HUES6 (cell line): ENCODE measurements around the gene PCNX2.

Experiments used
- H3K27ac ChIP-seq: 2 replicates; pipeline ENCODE4 v1.7.0; 2013; ENCODE audit warnings: low read depth, mild to moderate bottlenecking, low read length, inconsistent platforms
- H3K27me3 ChIP-seq: 2 replicates; pipeline ENCODE4 v1.6.1; 2013; ENCODE audit warnings: low read length; ENCODE audit not compliant: control insufficient read depth, insufficient read depth
- H3K36me3 ChIP-seq: 2 replicates; pipeline ENCODE4 v1.6.1; 2013; ENCODE audit warnings: low read length; ENCODE audit not compliant: control insufficient read depth, insufficient read depth
- H3K4me1 ChIP-seq: 2 replicates; pipeline ENCODE4 v1.6.1; 2013; ENCODE audit warnings: low read length; ENCODE audit not compliant: control insufficient read depth, insufficient read depth
- H3K4me3 ChIP-seq: 2 replicates; pipeline ENCODE4 v1.5.1; 2013; ENCODE audit warnings: low read depth, low read length
- H3K9ac ChIP-seq: one replicate; pipeline ENCODE4 v1.6.1; 2013; ENCODE audit warnings: mild to moderate bottlenecking, low read length
- H3K9me3 ChIP-seq: 2 replicates; pipeline ENCODE4 v1.6.1; 2013; ENCODE audit warnings: low read depth, low read length; ENCODE audit not compliant: control insufficient read depth, insufficient read depth

PCNX2 gene

GRCh38 chr1:233032916-233033315 is 262.6 kb downstream of the PCNX2 start:
- Histone ChIP-seq H3K4me3 (no peak overlapping the region), H3K4me1 (peaks cover 5% of the 10 kb centered on the region), H3K36me3 (no peaks in the 10 kb centered on the region), H3K9me3 (no peaks in the 10 kb centered on the region), H3K27me3 (no peaks in the 10 kb centered on the region), H3K9ac (no peak overlapping the region), H3K27ac (no peak overlapping the region)

- peaks cover 18% of the 10 kb centered on the region for H3K4me1 ChIP-seq
- H3K27me3 ChIP-seq = no peaks in the 10 kb centered on the region
- H3K9me3 ChIP-seq = no peaks in the 10 kb centered on the region
- no peaks in the 10 kb centered on the region for H3K36me3 ChIP-seq
- H3K27ac ChIP-seq = no peak overlapping the region
- no peak overlapping the region for H3K9ac ChIP-seq
- H3K4me3 ChIP-seq = no peak overlapping the region
These were observed 264.0 kb downstream of the PCNX2 start for GRCh38 chr1:233031521-233031920.

- Histone ChIP-seq H3K4me1 (peaks cover 27% of the 10 kb centered on the region), H3K27me3 (no peaks in the 10 kb centered on the region), H3K9ac (no peak overlapping the region), H3K36me3 (no peaks in the 10 kb centered on the region), H3K4me3 (no peak overlapping the region), H3K9me3 (no peaks in the 10 kb centered on the region), H3K27ac (no peak overlapping the region)
These were observed 268.5 kb downstream of the PCNX2 start for GRCh38 chr1:233027046-233027445.

- no peak overlapping the region for H3K4me3 ChIP-seq
- no peaks in the 10 kb centered on the region for H3K27me3 ChIP-seq
- no peaks in the 10 kb centered on the region for H3K9me3 ChIP-seq
- H3K36me3 ChIP-seq = no peaks in the 10 kb centered on the region
- no peak overlapping the region for H3K27ac ChIP-seq
- H3K9ac ChIP-seq = no peak overlapping the region
- peaks cover 40% of the 10 kb centered on the region for H3K4me1 ChIP-seq
These were observed 270.0 kb downstream of the PCNX2 start for GRCh38 chr1:233025567-233025966.

GRCh38 chr1:233025157-233025556 is 270.4 kb downstream of the PCNX2 start:
- peaks cover 44% of the 10 kb centered on the region for H3K4me1 ChIP-seq
- no peak overlapping the region for H3K27ac ChIP-seq
- no peaks in the 10 kb centered on the region for H3K27me3 ChIP-seq
- H3K9ac ChIP-seq = no peak overlapping the region
- no peaks in the 10 kb centered on the region for H3K9me3 ChIP-seq
- H3K4me3 ChIP-seq = no peak overlapping the region
- no peaks in the 10 kb centered on the region for H3K36me3 ChIP-seq

GRCh38 chr1:233024199-233024598 is 271.3 kb downstream of the PCNX2 start:
- no peak overlapping the region for H3K9ac ChIP-seq
- 0 out of 2 replicates have a peak, but pooled peaks cover 2% of the 10 kb centered on the region for H3K36me3 ChIP-seq
- peaks cover 48% of the 10 kb centered on the region for H3K4me1 ChIP-seq
- no peaks in the 10 kb centered on the region for H3K9me3 ChIP-seq
- H3K27ac ChIP-seq = no peak overlapping the region
- no peaks in the 10 kb centered on the region for H3K27me3 ChIP-seq
- no peak overlapping the region for H3K4me3 ChIP-seq

- H3K9me3 ChIP-seq = no peaks in the 10 kb centered on the region
- no peak overlapping the region for H3K27ac ChIP-seq
- H3K36me3 ChIP-seq = 0 out of 2 replicates have a peak, but pooled peaks cover 5% of the 10 kb centered on the region
- H3K4me1 ChIP-seq = peaks cover 40% of the 10 kb centered on the region
- H3K27me3 ChIP-seq = no peaks in the 10 kb centered on the region
- no peak overlapping the region for H3K9ac ChIP-seq
- H3K4me3 ChIP-seq = no peak overlapping the region
These were observed 273.3 kb downstream of the PCNX2 start for GRCh38 chr1:233022246-233022645.

GRCh38 chr1:233020426-233020825 is 275.1 kb downstream of the PCNX2 start:
- Histone ChIP-seq H3K9ac (no peak overlapping the region), H3K27me3 (no peaks in the 10 kb centered on the region), H3K4me1 (peaks cover 22% of the 10 kb centered on the region; the same call in 1 of the 2 replicates), H3K4me3 (no peak overlapping the region), H3K9me3 (no peaks in the 10 kb centered on the region), H3K27ac (no peak overlapping the region), H3K36me3 (peaks cover 10% of the 10 kb centered on the region; the same call in 1 of the 2 replicates)

- Histone ChIP-seq H3K9ac (no peak overlapping the region), H3K36me3 (peaks cover 10% of the 10 kb centered on the region; the same call in 1 of the 2 replicates), H3K4me1 (peaks cover 20% of the 10 kb centered on the region; the same call in 1 of the 2 replicates), H3K9me3 (no peaks in the 10 kb centered on the region), H3K27me3 (no peaks in the 10 kb centered on the region), H3K27ac (no peak overlapping the region), H3K4me3 (no peak overlapping the region)
These were observed 275.7 kb downstream of the PCNX2 start for GRCh38 chr1:233019778-233020325.

- H3K27ac ChIP-seq = no peak overlapping the region
- H3K9me3 ChIP-seq = no peaks in the 10 kb centered on the region
- H3K36me3 ChIP-seq = peaks cover 16% of the 10 kb centered on the region; the same call in 1 of the 2 replicates
- no peak overlapping the region for H3K9ac ChIP-seq
- peaks cover 20% of the 10 kb centered on the region; the same call in 1 of the 2 replicates for H3K4me1 ChIP-seq
- H3K4me3 ChIP-seq = no peak overlapping the region
- no peaks in the 10 kb centered on the region for H3K27me3 ChIP-seq
These were observed 276.4 kb downstream of the PCNX2 start for GRCh38 chr1:233019083-233019482.

GRCh38 chr1:233016798-233017197 is 278.7 kb downstream of the PCNX2 start:
- peaks cover 18% of the 10 kb centered on the region; the same call in 1 of the 2 replicates for H3K4me1 ChIP-seq
- no peaks in the 10 kb centered on the region for H3K9me3 ChIP-seq
- H3K36me3 ChIP-seq = peaks cover 39% of the 10 kb centered on the region
- no peaks in the 10 kb centered on the region for H3K27me3 ChIP-seq
- H3K4me3 ChIP-seq = no peak overlapping the region
- no peak overlapping the region for H3K9ac ChIP-seq
- no peak overlapping the region for H3K27ac ChIP-seq
